Upper lobe of left lung (tissue), 6 donors: ENCODE measurements around the gene B4GALT1. TPM values are rescaled to one million over a fixed set of nuclear protein-coding genes. Genes with fewer than 3 reads are reported as not detected.

Experiments
- ATAC-seq, 2 donors: fragments of 200-7000 bp; cut with Tn5 transposase; one replicate each; pipeline ENCODE4 v1.9.1; 2022; ENCODE audit warnings: mild to moderate bottlenecking in 2 of 2, moderate library complexity in 2 of 2; ENCODE audit not compliant: low FRiP score in 2 of 2
- DNase-seq, 2 donors: peaks; one replicate each; pipeline ENCODE4 v3.0.0-alpha.2; 2019 to 2020
- H3K27ac ChIP-seq, 4 donors: fragments of 200-600 bp; sonication (generic); one replicate each; pipeline ENCODE4 v1.5.1; 2016 to 2019
- H3K27me3 ChIP-seq, 4 donors: fragments of 200-600 bp; sonication (generic); one replicate each; pipeline ENCODE4 v1.5.1; 2017 to 2019
- H3K36me3 ChIP-seq, 4 donors: fragments of 200-600 bp; sonication (generic); one replicate each; pipeline ENCODE4 v1.5.1; 2016 to 2019
- H3K4me1 ChIP-seq, 4 donors: fragments of 200-600 bp; sonication (generic); one replicate each; pipeline ENCODE4 v1.5.1; 2018 to 2019
- H3K4me3 ChIP-seq, 4 donors: fragments of 200-600 bp; sonication (generic); one replicate each; pipeline ENCODE4 v1.5.1; 2017 to 2019; ENCODE audit warnings: mild to moderate bottlenecking in 2 of 4, moderate library complexity in 1 of 4
- H3K9me3 ChIP-seq, 4 donors: fragments of 200-600 bp; sonication (generic); one replicate each; pipeline ENCODE4 v1.5.1; 2018 to 2019
- CTCF ChIP-seq, 6 experiments: fragments of 450-650 bp in 4 of 6; fragments of 200-600 bp in 2 of 6; sonication (generic) in 2 of 6; IDR thresholded peaks; one replicate each; pipeline ENCODE4 v1.5.1; 2016 to 2019; ENCODE audit warnings: antibody characterized with exemption in 6 of 6
- EP300 ChIP-seq, 4 donors: sonication (generic); formaldehyde crosslinking; IDR thresholded peaks; one replicate each; pipeline ENCODE4 v1.5.1; 2017; ENCODE audit warnings: antibody characterized with exemption in 4 of 4, control low read depth in 2 of 4
- POLR2A ChIP-seq, 4 donors: fragments of 450-650 bp; IDR thresholded peaks; one replicate each; pipeline ENCODE4 v1.5.1; 2016 to 2017; ENCODE audit warnings: antibody characterized with exemption in 4 of 4, mild to moderate bottlenecking in 2 of 4
- POLR2AphosphoS5 ChIP-seq, 2 donors: sonication (generic); formaldehyde crosslinking; IDR thresholded peaks; one replicate each; pipeline ENCODE4 v1.5.1; 2017; ENCODE audit warnings: antibody characterized with exemption in 2 of 2
- WGBS, 2 donors: methylation state at CpG; one replicate each; pipeline ENCODE4 v1.1.5; 2017 to 2018; 5-methylcytosine and 5-hydroxymethylcytosine counted together
- total RNA-seq, 6 donors: library from RNA; depleted of rRNA in 4 of 6; stranded (reverse); fragments of >200 nt in 4 of 6; gene quantifications; one replicate each; pipeline versions ENCODE4 v1.1.0 to v1.2.1, GENCODE V29; 2016 to 2021
- donor health status: DM: no; HTN: no; CAD: no; lungs with moderate emphysema.
- donor health status: DM: no; HTN: yes; CAD: no; lungs with severe emphysema.

B4GALT1 gene
- total RNA-seq, 6 donors from 2014 or later, result 26.2 to 83.3 (median 70.8) TPM

DNA sequence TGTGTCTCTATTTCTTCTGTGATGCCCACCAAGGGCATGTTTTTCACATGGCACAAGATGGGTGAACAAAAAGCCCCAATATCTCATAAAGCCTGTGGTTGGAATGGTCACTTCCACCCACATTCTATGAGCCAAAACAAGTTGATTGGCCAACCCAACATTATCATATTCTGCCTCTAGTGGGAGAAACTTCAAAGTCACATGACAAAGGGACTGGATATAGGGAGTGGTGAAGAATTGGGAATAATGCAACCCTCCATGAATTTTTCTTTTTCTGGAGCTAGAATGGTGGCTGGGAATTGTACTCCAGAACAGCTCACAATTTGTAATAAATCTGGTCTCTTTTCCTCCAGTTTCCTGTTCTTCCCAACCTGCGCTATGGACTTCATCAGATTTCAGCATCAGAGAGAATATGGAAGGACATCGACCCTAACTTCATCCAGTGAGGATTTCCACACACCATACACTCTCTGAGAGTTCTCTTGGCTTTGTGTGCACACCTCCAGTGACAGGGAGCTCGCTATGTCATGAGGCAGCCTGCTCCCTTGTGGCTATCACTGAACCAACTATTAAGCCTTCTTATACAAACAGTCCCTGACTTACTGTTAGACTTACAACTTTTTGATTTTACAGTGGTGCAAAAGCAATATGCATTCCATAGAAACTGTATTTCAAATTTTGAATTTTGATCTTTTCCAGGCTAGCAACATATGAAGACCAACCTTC lies 12.0 kb upstream of the B4GALT1 start:
- Histone ChIP-seq H3K4me3 (no peak overlapping the region), H3K4me1 (no peaks in the 10 kb centered on the region), H3K36me3 (no peaks in the 10 kb centered on the region), H3K9me3 (no peaks in the 10 kb centered on the region), H3K27ac (no peak overlapping the region), H3K27me3 (no peaks in the 10 kb centered on the region)
- WGBS, 2 donors, result 77 to 93% methylated on average over 3 of the region's 3 CpGs
- TF ChIP-seq POLR2A (IDR thresholded peaks at IDR 0.05) (no peak), EP300 (IDR thresholded peaks at IDR 0.05) (no peak), POLR2AphosphoS5 (IDR thresholded peaks at IDR 0.05) (no peak), CTCF (IDR thresholded peaks at IDR 0.05) (no peak)
- ATAC-seq, result no peak
- no peak for DNase-seq

DNA sequence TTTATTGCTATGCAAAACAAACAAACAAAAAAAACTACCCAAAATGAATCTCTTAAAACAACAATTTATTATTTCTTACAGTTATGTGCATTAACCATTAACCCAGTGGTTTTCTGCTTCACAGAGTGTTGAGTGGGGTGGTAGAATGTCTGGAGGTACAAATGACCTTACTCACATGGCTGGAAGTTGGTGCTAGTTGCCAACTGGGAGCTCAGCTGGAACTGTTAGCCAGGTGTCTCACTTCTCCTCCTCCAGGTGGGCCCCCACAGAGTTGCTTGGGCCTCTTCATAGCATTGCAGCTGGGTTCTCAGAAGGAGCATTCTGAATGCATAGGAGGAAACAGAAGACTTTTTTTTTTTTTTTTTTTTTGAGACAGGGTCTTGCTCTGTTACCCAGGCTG lies 10.5 kb upstream of the B4GALT1 start:
- H3K27ac ChIP-seq, result no peak overlapping the region
- H3K9me3 ChIP-seq, result no peaks in the 10 kb centered on the region
- no peaks in the 10 kb centered on the region for H3K27me3 ChIP-seq
- no peak for ATAC-seq
- H3K36me3 ChIP-seq, result no peaks in the 10 kb centered on the region
- H3K4me3 ChIP-seq, result no peak overlapping the region
- H3K4me1 ChIP-seq, result peaks cover 0 to 2% (median under 1%) of the 10 kb centered on the region in 4 donors
- TF ChIP-seq POLR2AphosphoS5 (IDR thresholded peaks at IDR 0.05), result no peak
- TF ChIP-seq POLR2A (IDR thresholded peaks at IDR 0.05), result no peak
- TF ChIP-seq CTCF (IDR thresholded peaks at IDR 0.05), result no peak
- TF ChIP-seq EP300 (IDR thresholded peaks at IDR 0.05), result no peak
- DNase-seq, result no peak

GRCh38 chr9:33177086-33177485 lies 9.9 kb upstream of the B4GALT1 start:
- no peak for DNase-seq
- Histone ChIP-seq H3K36me3 (no peaks in the 10 kb centered on the region), H3K27ac (no peak overlapping the region), H3K27me3 (no peaks in the 10 kb centered on the region), H3K4me3 (no peak overlapping the region), H3K9me3 (no peaks in the 10 kb centered on the region), H3K4me1 (peaks cover 0 to 8% (median 1%) of the 10 kb centered on the region in 4 donors)
- ATAC-seq, result no peak
- TF ChIP-seq EP300 (IDR thresholded peaks at IDR 0.05) (no peak), POLR2A (IDR thresholded peaks at IDR 0.05) (no peak), CTCF (IDR thresholded peaks at IDR 0.05) (no peak), POLR2AphosphoS5 (IDR thresholded peaks at IDR 0.05) (no peak)
- WGBS, 2 donors, result 81 to 84% methylated on average over 4 of the region's 4 CpGs

GRCh38 chr9:33175649-33176325 lies 8.7 kb upstream of the B4GALT1 start:
- H3K4me1 ChIP-seq, result peaks cover under 1 to 12% (median 8%) of the 10 kb centered on the region in 4 donors
- no peak overlapping the region for H3K27ac ChIP-seq
- H3K36me3 ChIP-seq, result no peaks in the 10 kb centered on the region
- no peaks in the 10 kb centered on the region for H3K27me3 ChIP-seq
- DNase-seq, result no peak
- no peaks in the 10 kb centered on the region for H3K9me3 ChIP-seq
- no peak overlapping the region for H3K4me3 ChIP-seq
- no peak for ATAC-seq
- TF ChIP-seq CTCF (IDR thresholded peaks at IDR 0.05), result no peak
- no peak for TF ChIP-seq POLR2AphosphoS5 (IDR thresholded peaks at IDR 0.05)
- no peak for TF ChIP-seq EP300 (IDR thresholded peaks at IDR 0.05)
- no peak for TF ChIP-seq POLR2A (IDR thresholded peaks at IDR 0.05)
- WGBS, 2 donors, result 74 to 80% methylated on average over 6 of the region's 6 CpGs
